Astrocyte (in vitro differentiated cells and primary cell): ENCODE results near the gene ITGB1. TPM values are rescaled to one million over a fixed set of nuclear protein-coding genes. Genes with fewer than 3 reads are reported as not detected.

Experiments
- DNase-seq: peaks from one replicate; pipeline ENCODE4 v3.0.0-alpha.2; 2010; ENCODE audit warnings: low read depth
- FAIRE-seq: peaks from 2 replicates; lab custom pipeline; 2011; peaks lifted over from hg19 to GRCh38; lab: Jason Lieb, UNC
- H2AFZ ChIP-seq: 2 replicates; pipeline ENCODE4 v1.6.0; 2012; ENCODE audit warnings: low read depth, low read length, inconsistent platforms
- H3K27ac ChIP-seq: 2 replicates; pipeline ENCODE4 v1.5.1; 2011; ENCODE audit warnings: low read depth, low read length, inconsistent platforms
- H3K27me3 ChIP-seq: 2 replicates; pipeline ENCODE4 v1.6.0; 2011; ENCODE audit warnings: low read length, inconsistent platforms; ENCODE audit not compliant: insufficient read depth
- H3K36me3 ChIP-seq: 2 replicates; pipeline ENCODE4 v1.5.1; 2011; ENCODE audit warnings: low read length, inconsistent platforms; ENCODE audit not compliant: insufficient read depth
- H3K4me1 ChIP-seq: 2 replicates; pipeline ENCODE4 v1.5.1; 2011; ENCODE audit warnings: low read length, inconsistent platforms; ENCODE audit not compliant: insufficient read depth
- H3K4me2 ChIP-seq: 2 replicates; pipeline ENCODE4 v1.6.0; 2012; ENCODE audit warnings: low read length, inconsistent platforms
- H3K4me3 ChIP-seq: 2 replicates; pipeline ENCODE4 v1.5.1; 2011; ENCODE audit warnings: low read depth, mild to moderate bottlenecking, low read length, inconsistent platforms; ENCODE audit not compliant: insufficient read depth
- H3K79me2 ChIP-seq: 2 replicates; pipeline ENCODE4 v1.6.0; 2012; ENCODE audit warnings: mild to moderate bottlenecking, low read length, inconsistent platforms; ENCODE audit not compliant: insufficient read depth
- H3K9ac ChIP-seq: 2 replicates; pipeline ENCODE4 v1.6.0; 2012; ENCODE audit warnings: mild to moderate bottlenecking, low read length, inconsistent platforms
- H3K9me3 ChIP-seq: 2 replicates; pipeline ENCODE4 v1.5.1; 2012; ENCODE audit warnings: low read depth, mild to moderate bottlenecking, low read length, inconsistent platforms; ENCODE audit not compliant: insufficient read depth
- H4K20me1 ChIP-seq: 2 replicates; pipeline ENCODE4 v1.6.0; 2012; ENCODE audit warnings: low read length, inconsistent platforms; ENCODE audit not compliant: insufficient read depth
- H3K27ac Mint-ChIP-seq: one replicate; pipeline ENCODE4 v1.8.0; 2021; ENCODE audit warnings: mild to moderate bottlenecking, mixed read lengths; ENCODE audit not compliant: unreplicated experiment
- H3K27me3 Mint-ChIP-seq: one replicate; pipeline ENCODE4 v1.8.0; 2021; ENCODE audit warnings: low read depth, mixed read lengths; ENCODE audit not compliant: unreplicated experiment
- H3K36me3 Mint-ChIP-seq: one replicate; pipeline ENCODE4 v1.8.0; 2021; ENCODE audit warnings: low read depth, mixed read lengths; ENCODE audit not compliant: unreplicated experiment
- H3K4me1 Mint-ChIP-seq: one replicate; pipeline ENCODE4 v1.8.0; 2021; ENCODE audit warnings: low read depth, mixed read lengths; ENCODE audit not compliant: unreplicated experiment
- H3K4me3 Mint-ChIP-seq: one replicate; pipeline ENCODE4 v1.8.0; 2021; ENCODE audit warnings: mild to moderate bottlenecking, moderate library complexity, mixed read lengths; ENCODE audit not compliant: unreplicated experiment
- H3K9me3 Mint-ChIP-seq: one replicate; pipeline ENCODE4 v1.8.0; 2021; ENCODE audit warnings: mild to moderate bottlenecking, mixed read lengths; ENCODE audit not compliant: unreplicated experiment
- CTCF ChIP-seq: IDR thresholded peaks from 2 replicates; pipeline ENCODE4 v1.5.1; 2011; ENCODE audit warnings: low read depth, mild to moderate bottlenecking, inconsistent platforms, low read length, moderate library complexity; ENCODE audit not compliant: insufficient read depth
- EZH2 ChIP-seq: IDR thresholded peaks from 2 replicates; pipeline ENCODE4 v1.6.1; 2012; ENCODE audit warnings: mild to moderate bottlenecking, low read length, inconsistent platforms; ENCODE audit not compliant: insufficient read depth
- total RNA-seq: library from RNA; stranded (reverse); gene quantifications from 2 replicates; pipeline ENCODE4 v1.2.1, GENCODE V29; 2021

The ITGB1 gene
- total RNA-seq, 1 donor from 2014 or later, result 2,575 TPM

GRCh38 chr10:32955790-32956189 is 2.2 kb downstream of the ITGB1 start:
- Mint-ChIP-seq H3K27ac (peak overlapping the region; percentile 93), H3K27me3 (no peaks in the 10 kb centered on the region)
- FAIRE-seq, result no peak

GRCh38 chr10:32955299-32955772 is 2.7 kb downstream of the ITGB1 start:
- FAIRE-seq (no peak), DNase-seq (no peak)
- Histone ChIP-seq H3K27me3 (no peaks in the 10 kb centered on the region), H4K20me1 (peaks cover 71% of the 10 kb centered on the region), H3K4me1 (peaks cover 55% of the 10 kb centered on the region), H3K9ac (peak overlapping the region; percentile 100), H2AFZ (no peak overlapping the region), H3K4me2 (peak overlapping the region; percentile 97), H3K36me3 (peaks cover 18% of the 10 kb centered on the region), H3K79me2 (peaks cover 96% of the 10 kb centered on the region), H3K4me3 (peak overlapping the region; percentile 94), H3K9me3 (no peaks in the 10 kb centered on the region), H3K27ac (peak overlapping the region; percentile 92)
- peak overlapping the region; percentile 93 for H3K27ac Mint-ChIP-seq
- no peak for TF ChIP-seq CTCF
- no peak for TF ChIP-seq EZH2
- no peaks in the 10 kb centered on the region for H3K27me3 Mint-ChIP-seq
- no peaks in the 10 kb centered on the region for H3K9me3 Mint-ChIP-seq
- H3K4me1 Mint-ChIP-seq, result peaks cover 34% of the 10 kb centered on the region
- H3K36me3 Mint-ChIP-seq, result peaks cover 13% of the 10 kb centered on the region
- H3K4me3 Mint-ChIP-seq, result peak overlapping the region; percentile 92

More at GRCh38 chr10:32955790-32956189, 2.2 kb downstream of the ITGB1 start:
- Histone ChIP-seq H3K9ac (peak overlapping the region; percentile 100), H3K79me2 (peaks cover 96% of the 10 kb centered on the region), H4K20me1 (peaks cover 67% of the 10 kb centered on the region), H3K4me3 (peak overlapping the region; percentile 94), H3K4me1 (peaks cover 52% of the 10 kb centered on the region), H3K27me3 (no peaks in the 10 kb centered on the region), H3K9me3 (no peaks in the 10 kb centered on the region), H3K4me2 (peak overlapping the region; percentile 97), H3K27ac (peak overlapping the region; percentile 92), H3K36me3 (peaks cover 18% of the 10 kb centered on the region), H2AFZ (no peak overlapping the region)
- no peak for DNase-seq
- H3K9me3 Mint-ChIP-seq, result no peaks in the 10 kb centered on the region
- peaks cover 34% of the 10 kb centered on the region for H3K4me1 Mint-ChIP-seq
- TF ChIP-seq EZH2 (no peak), CTCF (no peak)
- H3K36me3 Mint-ChIP-seq, result peaks cover 13% of the 10 kb centered on the region
- peak overlapping the region; percentile 92 for H3K4me3 Mint-ChIP-seq

- peak overlapping the region; percentile 92 for H3K27ac ChIP-seq
- Mint-ChIP-seq H3K27ac (peak overlapping the region; percentile 93), H3K4me1 (peaks cover 33% of the 10 kb centered on the region), H3K4me3 (peak overlapping the region; percentile 92), H3K27me3 (no peaks in the 10 kb centered on the region), H3K9me3 (no peaks in the 10 kb centered on the region), H3K36me3 (peaks cover 13% of the 10 kb centered on the region)
- H3K4me2 ChIP-seq, result peak overlapping the region; percentile 97
- peak overlapping the region; percentile 94 for H3K4me3 ChIP-seq
- H3K27me3 ChIP-seq, result no peaks in the 10 kb centered on the region
- no peaks in the 10 kb centered on the region for H3K9me3 ChIP-seq
- no peak overlapping the region for H2AFZ ChIP-seq
- peaks cover 96% of the 10 kb centered on the region for H3K79me2 ChIP-seq
- FAIRE-seq (no peak), DNase-seq (no peak)
- peaks cover 18% of the 10 kb centered on the region for H3K36me3 ChIP-seq
- H4K20me1 ChIP-seq, result peaks cover 77% of the 10 kb centered on the region
- H3K9ac ChIP-seq, result peak overlapping the region; percentile 100
- H3K4me1 ChIP-seq, result peaks cover 53% of the 10 kb centered on the region
- no peak for TF ChIP-seq EZH2
- TF ChIP-seq CTCF, result no peak
These were observed 3.3 kb downstream of the ITGB1 start for GRCh38 chr10:32954545-32955298.
